Parathyroid adenoma (tissue), 2 donors: ENCODE data around the gene TRIM46.
"Not testable (repeated sequence)": the region's sequence is repeated elsewhere in the genome, so short reads cannot be mapped to it uniquely, and the experiment has no call there.

ENCODE experiments used
- H2AFZ ChIP-seq: fragments of 300-600 bp; sonication (generic); one replicate; pipeline ENCODE4 v1.7.0; 2017; ENCODE audit warnings: antibody characterized with exemption, mild to moderate bottlenecking
- H3K27ac ChIP-seq: fragments of 300-600 bp; sonication (generic); one replicate; pipeline ENCODE4 v1.7.0; 2017
- H3K27me3 ChIP-seq: fragments of 300-600 bp; sonication (generic); one replicate; pipeline ENCODE4 v1.7.0; 2017; ENCODE audit warnings: low read length; ENCODE audit not compliant: control insufficient read depth, insufficient read depth
- H3K36me3 ChIP-seq: fragments of 300-600 bp; sonication (generic); one replicate; pipeline ENCODE4 v1.7.0; 2017; ENCODE audit warnings: low read length; ENCODE audit not compliant: control insufficient read depth, insufficient read depth
- H3K4me1 ChIP-seq: fragments of 300-600 bp; sonication (generic); one replicate; pipeline ENCODE4 v1.7.0; 2017; ENCODE audit warnings: control low read depth
- H3K4me2 ChIP-seq: fragments of 300-600 bp; sonication (generic); one replicate; pipeline ENCODE4 v1.7.0; 2017; ENCODE audit warnings: low read length
- H3K4me3 ChIP-seq: fragments of 300-600 bp; sonication (generic); one replicate; pipeline ENCODE4 v1.7.0; 2017; ENCODE audit warnings: low read depth, low read length
- H3K79me2 ChIP-seq: fragments of 300-600 bp; sonication (generic); one replicate; pipeline ENCODE4 v1.7.0; 2017; ENCODE audit warnings: control low read depth
- H3K9ac ChIP-seq: fragments of 300-600 bp; sonication (generic); one replicate; pipeline ENCODE4 v1.7.0; 2017; ENCODE audit warnings: mild to moderate bottlenecking
- H3K9me3 ChIP-seq: fragments of 300-600 bp; sonication (generic); one replicate; pipeline ENCODE4 v1.7.0; 2017; ENCODE audit warnings: low read length; ENCODE audit not compliant: control insufficient read depth
- TF ChIP-seq, protein P1 (sequence below): fragments of 300-600 bp; sonication (generic); IDR thresholded peaks from one replicate; pipeline ENCODE4 v1.7.0; 2017; ENCODE audit warnings: antibody characterized with exemption, mild to moderate bottlenecking
- donor health status: primary hyperparathyroidism.

The TRIM46 gene

DNA sequence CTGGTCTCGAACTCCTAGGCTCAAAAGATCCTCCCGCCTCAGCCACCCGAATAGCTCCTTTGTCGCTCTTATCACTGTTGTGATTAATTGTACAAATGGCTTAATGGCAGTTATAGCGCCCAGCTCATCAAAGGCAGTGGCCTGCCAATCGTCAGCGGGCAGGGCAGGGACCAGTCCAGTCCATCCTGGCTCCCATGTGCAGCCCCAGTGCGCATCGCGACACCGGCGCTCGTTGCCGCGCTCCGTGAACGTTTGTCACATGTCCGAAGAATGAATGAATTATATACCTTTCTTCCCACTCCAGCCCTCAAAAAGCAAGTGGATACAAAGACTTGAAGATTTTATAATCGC, 53.2 kb downstream of the TRIM46 start:
- Histone ChIP-seq H3K79me2 (no peaks in the 10 kb centered on the region), H3K9me3 (no peaks in the 10 kb centered on the region), H3K27me3 (no peaks in the 10 kb centered on the region), H3K4me1 (peaks cover 19% of the 10 kb centered on the region), H3K36me3 (no peaks in the 10 kb centered on the region), H3K4me3 (peak overlapping the region; percentile 98), H3K9ac (peak overlapping the region; percentile 50), H3K27ac (peak overlapping the region; percentile 89), H3K4me2 (peak overlapping the region; percentile 99), H2AFZ (peak overlapping the region; percentile 74)
- TF ChIP-seq, protein P1, sequence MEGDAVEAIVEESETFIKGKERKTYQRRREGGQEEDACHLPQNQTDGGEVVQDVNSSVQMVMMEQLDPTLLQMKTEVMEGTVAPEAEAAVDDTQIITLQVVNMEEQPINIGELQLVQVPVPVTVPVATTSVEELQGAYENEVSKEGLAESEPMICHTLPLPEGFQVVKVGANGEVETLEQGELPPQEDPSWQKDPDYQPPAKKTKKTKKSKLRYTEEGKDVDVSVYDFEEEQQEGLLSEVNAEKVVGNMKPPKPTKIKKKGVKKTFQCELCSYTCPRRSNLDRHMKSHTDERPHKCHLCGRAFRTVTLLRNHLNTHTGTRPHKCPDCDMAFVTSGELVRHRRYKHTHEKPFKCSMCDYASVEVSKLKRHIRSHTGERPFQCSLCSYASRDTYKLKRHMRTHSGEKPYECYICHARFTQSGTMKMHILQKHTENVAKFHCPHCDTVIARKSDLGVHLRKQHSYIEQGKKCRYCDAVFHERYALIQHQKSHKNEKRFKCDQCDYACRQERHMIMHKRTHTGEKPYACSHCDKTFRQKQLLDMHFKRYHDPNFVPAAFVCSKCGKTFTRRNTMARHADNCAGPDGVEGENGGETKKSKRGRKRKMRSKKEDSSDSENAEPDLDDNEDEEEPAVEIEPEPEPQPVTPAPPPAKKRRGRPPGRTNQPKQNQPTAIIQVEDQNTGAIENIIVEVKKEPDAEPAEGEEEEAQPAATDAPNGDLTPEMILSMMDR = no peak

DNA sequence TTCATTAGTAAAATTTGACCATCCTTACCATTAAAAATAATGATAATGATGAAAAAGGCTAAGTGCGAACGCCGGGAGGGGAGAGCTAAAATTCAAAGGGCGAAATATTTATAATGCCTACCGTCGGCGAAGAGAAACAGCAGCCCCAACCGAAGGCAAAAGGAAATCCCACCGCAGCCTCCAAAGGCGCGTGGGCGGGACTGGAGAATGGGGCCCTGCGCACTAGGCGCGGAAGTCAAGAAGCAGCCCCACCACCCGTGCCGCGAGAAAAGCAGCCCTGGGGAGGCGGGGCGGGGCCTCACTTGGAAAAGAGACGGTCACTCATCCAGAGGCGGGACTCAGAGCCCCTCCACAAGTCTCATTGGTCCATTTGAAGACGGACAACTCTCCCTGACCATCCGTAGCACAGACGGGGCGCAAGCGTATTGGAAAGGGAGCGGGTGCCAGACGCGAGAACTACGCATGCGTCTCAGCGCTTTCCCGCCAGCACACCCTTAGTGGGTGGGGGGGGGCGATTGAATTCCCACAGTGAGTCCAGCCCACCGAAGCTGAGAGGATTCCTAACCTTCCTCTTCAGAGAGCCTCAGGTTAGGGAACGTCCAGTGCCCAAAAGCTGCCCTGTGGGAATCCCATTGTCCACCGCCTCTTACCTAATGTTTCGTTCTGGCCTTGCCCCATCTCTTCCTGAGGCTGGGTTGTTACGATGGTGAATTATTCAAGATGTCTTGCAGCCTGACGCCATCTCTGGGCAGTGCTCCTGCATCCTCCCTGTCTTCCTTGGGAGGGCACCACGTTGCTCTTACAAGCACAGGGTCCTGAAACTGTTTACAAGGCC, 53.8 kb downstream of the TRIM46 start:
- TF ChIP-seq, protein P1 = no peak
- H3K79me2 ChIP-seq = no peaks in the 10 kb centered on the region
- H3K36me3 ChIP-seq = no peaks in the 10 kb centered on the region
- H3K9me3 ChIP-seq = no peaks in the 10 kb centered on the region
- peak overlapping the region; percentile 50 for H3K9ac ChIP-seq
- peaks cover 20% of the 10 kb centered on the region for H3K4me1 ChIP-seq
- H2AFZ ChIP-seq = peak overlapping the region; percentile 74
- H3K27ac ChIP-seq = peak overlapping the region; percentile 89
- peak overlapping the region; percentile 98 for H3K4me3 ChIP-seq
- no peaks in the 10 kb centered on the region for H3K27me3 ChIP-seq
- peak overlapping the region; percentile 99 for H3K4me2 ChIP-seq

DNA sequence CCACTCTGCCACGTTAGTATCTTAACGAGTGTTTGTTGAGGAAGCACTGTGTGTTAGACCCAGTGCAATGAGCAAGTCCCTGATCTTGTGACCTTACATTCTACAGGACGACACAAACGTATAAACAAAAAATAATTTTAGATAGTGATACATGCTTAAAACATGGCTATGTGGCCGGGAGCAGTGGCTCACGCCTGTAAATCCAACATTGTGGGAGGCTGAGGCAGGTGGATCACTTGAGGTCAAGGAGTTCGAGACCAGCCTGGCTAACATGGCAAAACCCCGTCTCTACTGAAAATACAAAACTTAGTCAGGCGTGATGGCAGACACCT, 54.4 kb downstream of the TRIM46 start:
- Histone ChIP-seq H3K4me3 (peak overlapping the region; percentile 98), H3K9me3 (no peaks in the 10 kb centered on the region), H2AFZ (peak overlapping the region; percentile 74), H3K4me1 (peaks cover 20% of the 10 kb centered on the region), H3K4me2 (peak overlapping the region; percentile 81), H3K36me3 (no peaks in the 10 kb centered on the region), H3K27me3 (no peaks in the 10 kb centered on the region), H3K27ac (peak overlapping the region; percentile 89), H3K79me2 (no peaks in the 10 kb centered on the region), H3K9ac (no peak overlapping the region)
- TF ChIP-seq, protein P1 = no peak

DNA sequence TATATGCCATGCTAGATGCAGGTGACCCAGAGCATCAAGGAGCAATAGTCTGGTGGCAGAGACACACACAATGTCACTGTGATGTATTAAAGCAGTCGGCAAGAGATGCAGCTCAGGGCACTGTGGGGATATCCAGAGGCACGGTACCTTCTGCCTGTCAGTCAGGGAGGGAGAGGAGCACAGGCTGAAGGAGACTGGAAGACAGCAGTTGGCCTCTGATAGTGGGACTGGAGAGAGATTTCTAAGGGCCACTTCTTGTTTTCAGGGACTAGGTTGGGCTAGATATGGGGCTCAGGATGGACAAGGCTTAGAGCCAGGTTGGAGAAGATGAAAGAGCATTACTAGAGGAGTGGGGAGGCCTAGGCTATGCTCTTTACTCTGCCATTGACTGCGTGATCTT, 57.7 kb downstream of the TRIM46 start:
- H3K4me2 ChIP-seq, H3K79me2 ChIP-seq, H3K9ac ChIP-seq, H3K27me3 ChIP-seq, H3K9me3 ChIP-seq, H2AFZ ChIP-seq, H3K4me3 ChIP-seq, H3K36me3 ChIP-seq: not testable (repeated sequence)
- peak overlapping the region; percentile 87 for H3K27ac ChIP-seq
- H3K4me1 ChIP-seq = peaks cover 17% of the 10 kb centered on the region

DNA sequence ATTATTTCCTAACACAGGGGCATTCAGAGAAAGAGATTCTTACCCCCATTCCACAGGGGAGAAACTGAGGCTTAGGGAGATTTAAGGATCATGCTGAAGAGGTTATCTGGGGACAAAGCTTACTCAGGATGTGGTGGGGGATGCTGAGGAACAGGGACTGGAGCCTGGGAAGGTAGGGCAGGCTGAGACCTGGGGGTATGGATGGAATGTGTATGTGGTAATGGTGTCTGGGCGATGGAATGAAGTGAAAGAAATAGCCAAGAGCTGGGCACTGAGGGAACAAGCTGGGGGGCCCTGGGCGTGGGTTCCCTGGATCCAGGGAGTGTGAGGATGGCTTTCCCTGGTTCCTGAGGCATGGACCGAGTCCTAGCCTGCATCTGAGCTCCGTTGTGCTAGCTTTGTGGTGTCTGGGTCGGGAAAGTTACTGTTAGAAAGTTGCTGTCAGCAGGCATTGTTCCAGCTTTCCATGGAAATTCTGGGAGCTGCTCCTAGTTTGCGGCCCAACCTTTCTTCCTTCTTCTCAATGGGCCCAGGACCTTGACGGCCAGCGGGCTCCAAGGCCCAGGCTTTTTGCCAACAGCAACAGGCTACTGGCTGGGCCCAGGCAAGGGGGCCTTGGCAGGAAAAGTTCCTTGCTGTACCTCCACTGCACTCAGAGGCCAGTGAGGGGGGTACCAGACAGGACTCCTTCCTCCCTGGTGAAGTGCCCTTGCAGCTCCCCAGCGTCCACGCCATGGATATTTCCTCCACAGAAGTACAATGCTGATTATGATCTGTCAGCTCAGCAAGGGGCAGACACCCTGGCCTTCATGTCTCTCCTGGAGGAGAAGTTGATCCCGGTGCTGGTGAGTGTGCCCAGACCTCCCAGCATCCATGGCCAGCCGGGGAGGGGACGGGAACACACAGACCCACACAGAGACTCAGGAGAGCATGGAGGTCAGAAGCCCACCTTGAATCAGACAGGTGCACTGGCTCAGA, 58.6 kb downstream of the TRIM46 start:
- not testable (repeated sequence) for H3K27me3 ChIP-seq, H3K9me3 ChIP-seq, H3K36me3 ChIP-seq, H3K79me2 ChIP-seq, H3K4me3 ChIP-seq, H3K9ac ChIP-seq
- Histone ChIP-seq H2AFZ (peak overlapping the region; percentile 42), H3K4me2 (peak overlapping the region; percentile 47), H3K4me1 (peaks cover 17% of the 10 kb centered on the region), H3K27ac (peak overlapping the region; percentile 87)

DNA sequence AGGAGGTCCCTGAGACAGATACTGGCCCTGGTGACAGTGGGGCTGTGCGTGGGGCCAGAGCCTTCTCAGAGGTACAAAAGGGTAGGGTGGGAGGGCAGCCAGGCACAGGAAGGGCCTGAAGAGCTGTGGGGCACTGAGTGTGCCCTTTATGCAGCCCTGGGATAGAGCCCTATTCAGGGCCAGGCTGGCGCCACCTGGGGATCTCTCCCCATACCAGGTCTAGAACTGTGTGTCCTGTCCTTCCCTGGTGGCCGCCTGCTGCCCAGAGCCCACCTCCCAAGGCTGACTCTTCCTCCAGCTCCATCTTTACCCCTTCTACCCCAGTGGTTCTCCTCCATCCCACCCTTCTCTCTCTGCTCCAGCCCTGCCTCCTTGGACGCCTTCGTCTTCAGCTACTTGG, 59.9 kb downstream of the TRIM46 start:
- H3K9me3 ChIP-seq, H3K4me3 ChIP-seq, H3K79me2 ChIP-seq, H2AFZ ChIP-seq, H3K36me3 ChIP-seq, H3K27me3 ChIP-seq, H3K4me2 ChIP-seq, H3K9ac ChIP-seq: not testable (repeated sequence)
- peaks cover 13% of the 10 kb centered on the region for H3K4me1 ChIP-seq
- H3K27ac ChIP-seq = peak overlapping the region; percentile 87
